SKM-1 (cell line): ENCODE results near the gene HGD.
"Not testable (repeated sequence)": the region's sequence is repeated elsewhere in the genome, so short reads cannot be mapped to it uniquely, and the experiment has no call there.

Source experiments
- DNase-seq: peaks from one replicate; lab custom pipeline; 2025; ENCODE audit not compliant: unreplicated experiment; lab: John Stamatoyannopoulos, UW

HGD gene

GRCh38 chr3:120640231-120640630 is 41.8 kb downstream of the HGD start:
- DNase-seq = no peak

GRCh38 chr3:120638820-120639219 is 43.2 kb downstream of the HGD start:
- DNase-seq = not testable (repeated sequence)

GRCh38 chr3:120637851-120638559 is 44.0 kb downstream of the HGD start:
- DNase-seq = no peak

GRCh38 chr3:120636795-120637401 is 45.1 kb downstream of the HGD start:
- no peak for DNase-seq

- DNase-seq = no peak
These were observed 47.5 kb downstream of the HGD start for GRCh38 chr3:120634539-120634938.

- DNase-seq = no peak
These were observed 56.9 kb downstream of the HGD start for GRCh38 chr3:120625159-120625586.

GRCh38 chr3:120623727-120624093 is 58.3 kb downstream of the HGD start:
- no peak for DNase-seq

GRCh38 chr3:120622870-120623726 is 58.9 kb downstream of the HGD start:
- no peak for DNase-seq

GRCh38 chr3:120622457-120622856 is 59.6 kb downstream of the HGD start:
- DNase-seq = no peak

- DNase-seq = not testable (repeated sequence)
These were observed 65.3 kb downstream of the HGD start for GRCh38 chr3:120616745-120617144.

- DNase-seq = no peak
These were observed 66.0 kb downstream of the HGD start for GRCh38 chr3:120615847-120616609.

GRCh38 chr3:120614765-120615164 is 67.3 kb downstream of the HGD start:
- DNase-seq = no peak

- no peak for DNase-seq
These were observed 73.5 kb downstream of the HGD start for GRCh38 chr3:120608506-120608905.

GRCh38 chr3:120604784-120605183 is 77.3 kb downstream of the HGD start:
- DNase-seq = no peak

GRCh38 chr3:120604382-120604781 is 77.7 kb downstream of the HGD start:
- no peak for DNase-seq

- DNase-seq = no peak
These were observed 79.4 kb downstream of the HGD start for GRCh38 chr3:120602682-120603081.

GRCh38 chr3:120601554-120601953 is 80.5 kb downstream of the HGD start:
- no peak for DNase-seq

GRCh38 chr3:120599211-120599610 is 82.8 kb downstream of the HGD start:
- no peak for DNase-seq

GRCh38 chr3:120597445-120598049 is 84.5 kb downstream of the HGD start:
- DNase-seq = no peak

- no peak for DNase-seq
These were observed 85.2 kb downstream of the HGD start for GRCh38 chr3:120596853-120597223.
